Heart left ventricle (tissue), 16 donors: ENCODE data around the gene PCSK5. TPM values are rescaled to one million over a fixed set of nuclear protein-coding genes. Genes with fewer than 3 reads are reported as not detected.

Experiments used
- ATAC-seq, 4 donors: fragments of 200-7000 bp; cut with Tn5 transposase; one replicate each; pipeline ENCODE4 v1.9.1; 2020 to 2022; ENCODE audit warnings: moderate library complexity in 4 of 4, mild to moderate bottlenecking in 3 of 4, moderate number of reproducible peaks in 1 of 4
- DNase-seq, 5 donors: peaks; one replicate each; pipeline ENCODE4 v3.0.0-alpha.2; 2020
- H3K27ac ChIP-seq, 12 donors: fragments of 200-600 bp; sonication (generic) in 4 of 12; one replicate each; pipeline versions ENCODE4 v1.5.0 to v1.8.0; 2016 to 2022; ENCODE audit warnings: mild to moderate bottlenecking in 2 of 12
- H3K27me3 ChIP-seq, 9 donors: fragments of 200-600 bp; sonication (generic) in 2 of 9; one replicate each; pipeline versions ENCODE4 v1.5.1 to v1.8.0; 2016 to 2022; ENCODE audit warnings: mild to moderate bottlenecking in 3 of 9
- H3K36me3 ChIP-seq, 9 donors: fragments of 200-600 bp; sonication (generic) in 2 of 9; one replicate each; pipeline versions ENCODE4 v1.5.0 to v1.8.0; 2018 to 2022; ENCODE audit warnings: mild to moderate bottlenecking in 2 of 9
- H3K4me1 ChIP-seq, 12 donors: fragments of 200-600 bp; sonication (generic) in 4 of 12; one replicate each; pipeline versions ENCODE4 v1.5.0 to v1.8.0; 2016 to 2022; ENCODE audit warnings: mild to moderate bottlenecking in 3 of 12
- H3K4me3 ChIP-seq, 12 donors: fragments of 200-600 bp; sonication (generic) in 4 of 12; one replicate each; pipeline versions ENCODE4 v1.5.0 to v1.8.0; 2017 to 2022; ENCODE audit warnings: mild to moderate bottlenecking in 9 of 12, moderate library complexity in 4 of 12
- H3K9me3 ChIP-seq, 12 donors: fragments of 200-600 bp; sonication (generic) in 4 of 12; one replicate each; pipeline versions ENCODE4 v1.5.0 to v1.8.0; 2016 to 2022; ENCODE audit warnings: mild to moderate bottlenecking in 1 of 12
- CTCF ChIP-seq, 12 donors: fragments of 200-600 bp; sonication (generic) in 4 of 12; IDR thresholded peaks; one replicate each; pipeline versions ENCODE4 v1.5.0 to v1.8.0; 2018 to 2022; ENCODE audit warnings: antibody characterized with exemption in 12 of 12, mild to moderate bottlenecking in 5 of 12
- POLR2A ChIP-seq, 2 donors: fragments of 450-650 bp; IDR thresholded peaks; one replicate each; pipeline ENCODE4 v1.6.1; 2017; ENCODE audit warnings: antibody characterized with exemption in 2 of 2, mild to moderate bottlenecking in 2 of 2, moderate library complexity in 2 of 2
- WGBS, 4 donors: extraction: QIAGEN DNeasy Blood & Tissue Kit in 2 of 4; methylation state at CpG; one replicate each; pipeline versions ENCODE4 v1.1.5 to v1.1.7; 2013 to 2018; 5-methylcytosine and 5-hydroxymethylcytosine counted together
- intact Hi-C, 10 donors: fragments of 100-400 bp; cut with DNase I; formaldehyde crosslinking; loops; one replicate each; pipeline versions ENCODE4 v1.11.1 to v1.14.2; 2022
- polyA plus RNA-seq, 2 donors: library from polyadenylated mRNA; stranded (reverse); fragments of 200-250 nt; gene quantifications; one replicate each; pipeline ENCODE4 v1.2.3, GENCODE V29; 2013
- total RNA-seq, 9 donors: library from RNA; depleted of rRNA in 2 of 9; stranded (reverse); fragments of >200 nt in 2 of 9; fragmentation: NEBNext Ultra II Directional in 3 of 9; extraction: Animal tissue kit (Norgen Biotek cat#: 25700) in 3 of 9; gene quantifications; one replicate each; pipeline versions ENCODE4 v1.1.0 to v1.2.4, GENCODE V29; 2016 to 2023
- donor health status: ischemic (EF 13 %, LVEDD 7.1; RV severe dilation, severe dysfunction).
- donor health status: healthy with polysubstance abuse.
- donor health status: DM: no; HTN: yes; CAD: no.
- donor health status: DM: no; HTN: no; CAD: no.
- donor health status: ischemic (EF 25% LVEDD 6.9; RV normal size, moderate dysfunction).
- donor health status: ischemic (EF 25% LVEDD 5.7; RV mildly dilated, moderate dysfunction).
- donor health status: healthy.
- donor health status: DM: yes; HTN: yes; CAD: no.
- donor health status: ischemic (EF 35%, LVEDD 5.7; RV mildly dilated, moderate dysfunction).
- donor health status: nonischemic (EF 11% LVEDD 7.7; RV severe dilation, severe dysfunction).
- donor health status: DM: yes; HTN: yes; CAD: no.
- donor health status: PGD.
- donor health status: ischemic (EF 29% LVEDD 5.4; RV normal size, mild dysfunction).
- donor health status: nonischemic (EF 23%, LVEDD 6.1; RV moderate dilation, normal function).

Gene PCSK5
- total and polyA plus RNA-seq, 11 donors: 1.3 to 13.6 (median 5.9) TPM

DNA sequence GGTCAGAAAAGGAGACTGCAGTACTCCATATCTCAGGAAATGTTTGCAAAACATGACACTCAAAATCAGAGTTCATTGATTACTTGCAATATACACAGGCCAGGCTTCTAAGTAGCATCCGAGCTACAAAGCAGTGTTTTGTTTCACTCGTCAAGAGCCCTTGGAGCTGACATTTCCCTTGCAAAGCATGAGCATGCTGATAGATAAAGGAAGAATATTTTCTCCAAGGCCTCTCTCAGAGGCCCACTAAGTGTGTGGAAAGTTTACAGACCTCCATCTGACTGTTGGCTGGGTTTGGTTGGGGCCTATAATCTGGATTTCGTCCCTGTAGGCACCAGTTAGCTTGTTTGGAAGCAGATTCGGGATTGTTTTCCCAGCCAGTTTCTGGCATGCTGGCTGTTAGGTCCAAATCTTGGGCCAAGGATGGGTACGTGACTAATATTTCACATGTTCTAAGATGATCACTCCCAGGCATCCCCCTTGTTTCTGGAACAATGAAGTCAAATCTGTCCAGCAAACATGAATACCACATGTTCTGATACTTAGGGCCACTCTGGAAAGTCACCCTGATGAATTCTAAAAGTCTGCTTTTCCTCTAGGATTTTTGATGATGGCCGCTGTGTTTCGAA is 342.5 kb downstream of the PCSK5 start:
- TF ChIP-seq CTCF (IDR thresholded peaks at IDR 0.05) (no peak), POLR2A (IDR thresholded peaks at IDR 0.05) (no peak)
- Histone ChIP-seq H3K4me3 (no peak overlapping the region), H3K36me3 (no peaks in the 10 kb centered on the region), H3K4me1 (no peaks in the 10 kb centered on the region), H3K27me3 (peaks cover 0 to 5% (median 0%) of the 10 kb centered on the region in 9 donors), H3K9me3 (no peaks in the 10 kb centered on the region), H3K27ac (no peak overlapping the region)
- ATAC-seq: no peak
- 63 to 67% (median 65%) methylated on average over 6 to 7 of the region's 7 CpGs for WGBS, 4 donors
- no peak for DNase-seq
- intact Hi-C loops: loop anchor here in 1 of 10 donors (5.0 kb wide), 1 partner anchor 39 kb away; no protein-coding TSS in a partner anchor

GRCh38 chr9:76240578-76240977 is 350.1 kb downstream of the PCSK5 start:
- no peaks in the 10 kb centered on the region for H3K9me3 ChIP-seq
- no peaks in the 10 kb centered on the region for H3K27me3 ChIP-seq
- whole genome bisulfite sequencing, 4 donors: 57 to 70% (median 66%) methylated on average over 1 of the region's 1 CpG
- no peak for DNase-seq
- no peaks in the 10 kb centered on the region for H3K36me3 ChIP-seq
- ATAC-seq: no peak
- no peak overlapping the region for H3K27ac ChIP-seq
- TF ChIP-seq CTCF (IDR thresholded peaks at IDR 0.05) (no peak), POLR2A (IDR thresholded peaks at IDR 0.05) (no peak)
- intact Hi-C loops: loop anchor here in 1 of 10 donors (10.0 kb wide), 1 partner anchor 56 kb away; no protein-coding TSS in a partner anchor
- H3K4me3 ChIP-seq: no peak overlapping the region
- peaks cover 0 to 5% (median 0%) of the 10 kb centered on the region in 12 donors for H3K4me1 ChIP-seq

DNA sequence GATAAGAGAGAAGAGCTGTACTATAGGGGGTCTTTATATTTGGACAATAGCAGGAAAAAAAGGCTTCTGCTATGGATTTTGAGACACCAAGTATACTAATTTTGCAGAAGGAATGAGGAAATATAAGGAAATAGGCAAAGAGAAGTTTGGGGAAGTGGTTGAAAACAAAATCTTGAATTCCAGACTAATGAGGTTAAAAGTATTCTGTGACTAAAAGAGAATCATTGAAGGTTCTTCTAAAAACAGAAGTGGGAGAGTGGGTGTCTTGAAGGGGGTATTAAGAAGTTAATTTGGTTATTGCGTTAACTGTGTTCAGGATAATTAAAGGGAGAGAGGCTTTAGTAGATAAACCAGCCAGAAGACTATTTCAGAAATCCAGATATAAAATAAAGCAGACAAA is 355.0 kb downstream of the PCSK5 start:
- TF ChIP-seq CTCF (IDR thresholded peaks at IDR 0.05): no peak
- TF ChIP-seq POLR2A (IDR thresholded peaks at IDR 0.05): no peak
- H3K4me1 ChIP-seq: peaks cover 0 to 11% (median 0%) of the 10 kb centered on the region in 12 donors
- no peaks in the 10 kb centered on the region for H3K36me3 ChIP-seq
- 80 to 87% (median 83%) methylated on average over 1 of the region's 1 CpG for WGBS, 4 donors
- no peak for DNase-seq
- ATAC-seq: no peak
- H3K27me3 ChIP-seq: no peaks in the 10 kb centered on the region
- H3K27ac ChIP-seq: no peak overlapping the region
- intact Hi-C loops: loop anchor here in 1 of 10 donors (10.0 kb wide), 1 partner anchor 61 kb away; no protein-coding TSS in a partner anchor
- no peaks in the 10 kb centered on the region for H3K9me3 ChIP-seq
- H3K4me3 ChIP-seq: no peak overlapping the region

DNA sequence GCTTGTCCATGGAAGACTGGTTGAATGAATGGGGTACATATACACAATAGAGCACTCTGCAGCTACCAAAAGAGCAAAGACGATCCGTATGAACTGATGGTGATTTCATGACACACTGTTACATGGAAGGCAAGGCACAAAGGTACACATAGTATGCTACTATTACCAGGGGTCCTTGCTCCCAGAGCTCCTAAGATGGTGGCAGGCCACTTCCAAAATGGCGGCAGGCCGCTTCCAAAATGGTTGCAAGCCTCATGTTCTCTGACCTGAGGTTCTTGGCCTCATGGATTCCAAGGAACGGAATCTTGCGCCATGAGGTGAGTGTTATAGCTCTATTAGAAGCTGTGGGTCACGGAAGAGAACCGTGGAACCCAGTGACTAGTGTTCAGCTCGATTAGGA is 356.2 kb downstream of the PCSK5 start:
- no peak for DNase-seq
- Histone ChIP-seq H3K27ac (no peak overlapping the region), H3K4me3 (no peak overlapping the region), H3K27me3 (no peaks in the 10 kb centered on the region), H3K36me3 (no peaks in the 10 kb centered on the region), H3K4me1 (peaks cover 0 to 11% (median 0%) of the 10 kb centered on the region in 12 donors), H3K9me3 (no peaks in the 10 kb centered on the region)
- ATAC-seq: no peak
- intact Hi-C loops: loop anchor here in 1 of 10 donors (10.0 kb wide), 1 partner anchor 62 kb away; no protein-coding TSS in a partner anchor
- TF ChIP-seq CTCF (IDR thresholded peaks at IDR 0.05) (no peak), POLR2A (IDR thresholded peaks at IDR 0.05) (no peak)
- 90 to 97% (median 95%) methylated on average over 8 to 9 of the region's 9 CpGs for WGBS, 4 donors
